Left lung (tissue), 10 donors: ENCODE data around the gene ETS2. TPM values are rescaled to one million over a fixed set of nuclear protein-coding genes. Genes with fewer than 3 reads are reported as not detected.

ENCODE experiments used
- ATAC-seq: fragments of 200-7000 bp; cut with Tn5 transposase; one replicate; pipeline ENCODE4 v1.9.1; 2020; ENCODE audit warnings: moderate library complexity
- DNase-seq, 4 donors: peaks; one replicate each; pipeline ENCODE4 v3.0.0-alpha.2; 2013 to 2020
- H3K27ac ChIP-seq, 2 donors: fragments of 200-600 bp; sonication (generic) in 1 of 2; one replicate each; pipeline versions ENCODE4 v1.5.0 to v1.8.0; 2020 to 2021
- H3K27me3 ChIP-seq, 2 donors: fragments of 200-600 bp; sonication (generic) in 1 of 2; one replicate each; pipeline versions ENCODE4 v1.5.0 to v1.8.0; 2020 to 2021
- H3K36me3 ChIP-seq, 2 donors: fragments of 200-600 bp; sonication (generic) in 1 of 2; one replicate each; pipeline versions ENCODE4 v1.5.0 to v1.8.0; 2020 to 2021
- H3K4me1 ChIP-seq, 2 donors: fragments of 200-600 bp; one replicate each; pipeline ENCODE4 v1.8.0; 2021
- H3K4me3 ChIP-seq, 2 donors: fragments of 200-600 bp; sonication (generic) in 1 of 2; one replicate each; pipeline versions ENCODE4 v1.5.0 to v1.8.0; 2020 to 2021; ENCODE audit warnings: mild to moderate bottlenecking in 1 of 2
- H3K9me3 ChIP-seq, 2 donors: fragments of 200-600 bp; sonication (generic) in 1 of 2; one replicate each; pipeline versions ENCODE4 v1.5.0 to v1.8.0; 2020 to 2021
- CTCF ChIP-seq, 2 donors: fragments of 200-600 bp; sonication (generic) in 1 of 2; IDR thresholded peaks; one replicate each; pipeline versions ENCODE4 v1.5.0 to v1.8.0; 2021; ENCODE audit warnings: antibody characterized with exemption in 2 of 2
- intact Hi-C, 2 donors: fragments of 100-400 bp; cut with DNase I; formaldehyde crosslinking; loops; one replicate each; pipeline versions ENCODE4 v1.11.2 to v1.14.2; 2022
- polyA plus RNA-seq, 6 donors: library from polyadenylated mRNA; unstranded; fragments of 120-200 nt; gene quantifications; one replicate each; pipeline ENCODE4 v1.2.1, GENCODE V29; 2013; ENCODE audit not compliant: insufficient read length in 6 of 6
- total RNA-seq, 2 donors: library from RNA; stranded (reverse); fragmentation: NEBNext Ultra II Directional; extraction: Animal tissue kit (Norgen Biotek cat#: 25700); gene quantifications; one replicate each; pipeline ENCODE4 v1.2.1, GENCODE V29; 2021
- donor health status: DM: no; HTN: yes; CAD: no.
- donor health status: DM: no; HTN: no; CAD: no.

The ETS2 gene
- total and polyA plus RNA-seq, 8 donors = 93.2 to 199 (median 158) TPM

GRCh38 chr21:38813547-38813946 is 7.8 kb downstream of the ETS2 start:
- Histone ChIP-seq H3K4me3 (no peak overlapping the region), H3K9me3 (no peaks in the 10 kb centered on the region), H3K27me3 (no peaks in the 10 kb centered on the region), H3K27ac (peak overlapping the region in 1 of 2 donors; percentile 97), H3K4me1 (peaks cover 23 to 95% of the 10 kb centered on the region in 2 donors), H3K36me3 (peaks cover 5 to 93% of the 10 kb centered on the region in 2 donors)
- ATAC-seq (no peak), DNase-seq (no peak)
- TF ChIP-seq CTCF (IDR thresholded peaks at IDR 0.05) = no peak
- intact Hi-C loops = no loop called here

- no peak for TF ChIP-seq CTCF (IDR thresholded peaks at IDR 0.05)
- peaks cover 11 to 95% of the 10 kb centered on the region in 2 donors for H3K36me3 ChIP-seq
- H3K27me3 ChIP-seq = no peaks in the 10 kb centered on the region
- no peak for DNase-seq
- no peak for ATAC-seq
- peak overlapping the region; percentile 19 to 22 for H3K27ac ChIP-seq
- H3K9me3 ChIP-seq = no peaks in the 10 kb centered on the region
- H3K4me3 ChIP-seq = no peak overlapping the region
- peaks cover 24 to 95% of the 10 kb centered on the region in 2 donors for H3K4me1 ChIP-seq
- intact Hi-C loops = no loop called here
These were observed 8.7 kb downstream of the ETS2 start for GRCh38 chr21:38814126-38815059.

DNA sequence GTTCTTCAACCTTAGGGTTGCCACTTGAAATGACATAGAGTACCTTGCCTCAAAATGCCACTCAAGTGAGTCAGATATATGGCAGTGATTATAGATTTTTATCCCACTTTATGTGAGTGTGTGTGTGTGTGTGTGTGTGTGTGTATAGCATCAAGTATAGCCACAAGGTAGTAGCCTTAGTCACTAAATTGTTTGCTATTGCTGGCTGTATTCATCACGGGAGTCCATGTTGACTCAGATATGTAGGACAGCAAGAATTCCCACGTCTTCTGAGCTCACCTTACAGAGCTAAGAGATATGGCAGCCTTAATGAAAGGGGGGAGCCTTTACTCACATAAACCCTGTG is 9.3 kb downstream of the ETS2 start:
- Histone ChIP-seq H3K4me3 (no peak overlapping the region), H3K27me3 (no peaks in the 10 kb centered on the region), H3K27ac (peak overlapping the region; percentile 19 to 22), H3K9me3 (no peaks in the 10 kb centered on the region), H3K36me3 (peaks cover 11 to 95% of the 10 kb centered on the region in 2 donors), H3K4me1 (peaks cover 21 to 95% of the 10 kb centered on the region in 2 donors)
- no peak for ATAC-seq
- no peak for DNase-seq
- intact Hi-C loops = no loop called here
- TF ChIP-seq CTCF (IDR thresholded peaks at IDR 0.05) = no peak

DNA sequence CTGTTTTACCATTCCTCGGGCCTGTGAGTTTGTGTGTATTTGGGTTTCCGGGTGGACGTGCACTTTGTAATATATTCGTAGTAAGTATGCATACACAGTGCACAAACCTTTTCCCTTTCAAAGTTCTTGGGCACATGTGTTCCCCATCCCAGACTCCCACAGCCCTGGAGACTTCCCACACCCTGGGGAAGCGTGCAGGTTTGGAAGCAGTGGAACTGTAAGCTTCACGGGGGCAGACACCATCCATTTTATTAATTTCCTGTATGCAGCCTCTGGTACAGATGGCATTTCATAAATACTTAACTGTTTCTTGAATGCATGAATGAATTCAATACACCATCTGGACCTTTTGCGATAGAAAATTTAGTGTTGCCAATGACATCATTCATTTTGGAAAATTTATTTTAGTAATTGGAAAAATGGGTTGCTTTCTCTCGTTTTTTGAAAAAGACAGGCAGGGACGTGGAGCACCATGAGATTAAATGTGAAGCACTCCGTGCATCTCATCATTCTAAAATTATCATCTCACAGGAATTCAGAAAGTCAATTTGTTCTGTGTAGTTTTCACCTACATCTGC is 10.8 kb downstream of the ETS2 start:
- intact Hi-C loops = no loop called here
- Histone ChIP-seq H3K9me3 (no peaks in the 10 kb centered on the region), H3K27me3 (no peaks in the 10 kb centered on the region), H3K4me3 (no peak overlapping the region), H3K27ac (peak overlapping the region in 1 of 2 donors; percentile 28), H3K4me1 (peaks cover 20 to 95% of the 10 kb centered on the region in 2 donors), H3K36me3 (peaks cover 11 to 98% of the 10 kb centered on the region in 2 donors)
- no peak for TF ChIP-seq CTCF (IDR thresholded peaks at IDR 0.05)
- ATAC-seq = no peak
- DNase-seq = no peak
